NCI-H2196 treated with DMSO at 0.1 percent for 48 hours (cell line): ENCODE data around the gene KCNC3.
A peak's percentile ranks its signal among the peaks of the same experiment; 100 is the strongest.

Source experiments
- DNase-seq: peaks from one replicate; lab custom pipeline; 2025; ENCODE audit not compliant: unreplicated experiment; lab: John Stamatoyannopoulos, UW

KCNC3 gene

DNA sequence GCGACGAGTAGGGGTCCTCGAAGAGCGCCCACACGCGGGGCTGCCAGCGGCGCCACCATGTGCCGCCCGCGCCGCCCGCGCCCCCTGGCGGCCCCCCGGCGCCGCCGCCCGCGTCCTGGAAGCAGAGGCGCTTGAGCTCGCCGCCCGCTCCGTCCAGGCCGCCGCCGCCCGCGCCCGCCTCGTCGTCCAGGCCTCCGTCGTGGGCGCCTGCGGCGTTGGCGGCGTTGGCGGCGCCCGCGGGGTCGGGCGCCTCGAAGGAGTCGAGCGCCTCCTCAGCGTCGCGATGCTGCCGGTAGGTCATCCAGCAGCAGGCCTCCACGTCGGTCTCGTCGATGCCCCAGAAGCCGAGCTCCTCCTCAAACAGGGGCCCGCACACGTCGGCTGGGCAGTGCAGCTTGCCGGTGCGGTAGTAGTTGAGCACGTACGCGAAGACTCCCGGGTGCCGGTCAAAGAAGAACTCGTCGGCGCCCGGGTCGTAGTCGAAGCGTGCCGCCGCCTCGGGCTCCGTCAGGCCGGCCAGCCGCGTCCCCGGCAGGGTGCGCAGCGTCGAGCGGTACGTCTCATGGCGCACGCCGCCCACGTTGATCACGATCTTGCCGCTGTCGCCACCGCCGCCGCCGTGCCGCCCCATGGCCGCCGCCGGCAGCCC, 829 bp downstream of the KCNC3 start:
- DNase-seq = no peak

DNA sequence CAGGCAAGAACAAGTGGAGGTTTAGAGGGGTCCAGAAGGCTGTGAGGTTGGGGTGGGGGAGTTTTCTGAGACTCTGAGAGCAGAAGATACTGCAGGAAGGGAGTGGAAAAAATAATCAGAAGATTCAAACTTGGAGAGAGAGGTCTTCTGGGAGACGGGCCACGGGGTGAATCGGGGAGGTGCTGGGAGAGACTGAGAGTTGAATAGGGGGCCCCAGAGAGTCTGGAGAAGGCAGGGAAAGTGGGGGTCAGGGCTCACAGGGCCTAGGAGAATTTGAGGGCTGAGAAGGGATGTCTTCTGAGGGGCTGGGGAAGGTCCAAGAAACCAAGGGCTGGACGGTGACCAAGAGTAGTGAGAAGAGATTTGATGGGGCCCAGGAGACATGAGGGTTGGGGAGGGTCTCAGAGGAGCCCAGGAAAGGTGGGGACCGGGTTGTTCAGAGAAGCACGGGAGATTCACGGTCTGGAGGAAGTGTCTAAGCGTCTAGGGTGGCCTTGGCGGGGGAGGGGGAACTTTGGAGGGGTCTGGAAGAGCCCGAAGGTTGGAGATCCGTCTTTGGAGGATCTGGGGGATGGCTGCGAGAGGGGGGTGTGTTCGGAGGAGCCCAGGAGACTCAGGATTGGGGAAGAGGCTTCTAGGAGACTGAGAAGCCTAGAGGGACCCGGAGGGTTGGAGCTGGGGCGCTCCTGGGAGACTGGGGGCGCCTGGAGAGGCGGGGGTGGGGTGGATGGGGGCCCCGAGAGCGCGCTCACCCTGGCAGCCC, 1.5 kb downstream of the KCNC3 start:
- DNase-seq = no peak

DNA sequence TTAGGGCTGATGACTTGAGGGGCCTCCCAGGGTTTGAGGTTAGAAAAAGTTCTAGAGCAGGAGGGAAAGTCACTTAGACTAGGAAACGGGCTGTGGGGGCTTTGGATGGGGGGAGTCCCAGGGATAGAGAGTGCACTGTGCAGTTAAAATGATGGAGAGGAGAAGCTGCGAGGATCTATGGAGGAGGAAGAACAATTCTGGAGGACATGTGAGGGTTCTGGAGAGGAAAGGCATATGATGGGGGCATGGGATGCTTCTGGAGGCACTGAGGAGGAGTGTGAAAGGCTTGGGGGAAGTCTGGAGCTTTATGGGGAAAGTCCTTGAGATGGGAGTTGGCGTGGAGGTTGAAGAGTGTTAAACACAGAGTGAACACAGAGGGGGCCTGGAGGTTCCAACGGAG, 2.2 kb downstream of the KCNC3 start:
- DNase-seq = no peak

DNA sequence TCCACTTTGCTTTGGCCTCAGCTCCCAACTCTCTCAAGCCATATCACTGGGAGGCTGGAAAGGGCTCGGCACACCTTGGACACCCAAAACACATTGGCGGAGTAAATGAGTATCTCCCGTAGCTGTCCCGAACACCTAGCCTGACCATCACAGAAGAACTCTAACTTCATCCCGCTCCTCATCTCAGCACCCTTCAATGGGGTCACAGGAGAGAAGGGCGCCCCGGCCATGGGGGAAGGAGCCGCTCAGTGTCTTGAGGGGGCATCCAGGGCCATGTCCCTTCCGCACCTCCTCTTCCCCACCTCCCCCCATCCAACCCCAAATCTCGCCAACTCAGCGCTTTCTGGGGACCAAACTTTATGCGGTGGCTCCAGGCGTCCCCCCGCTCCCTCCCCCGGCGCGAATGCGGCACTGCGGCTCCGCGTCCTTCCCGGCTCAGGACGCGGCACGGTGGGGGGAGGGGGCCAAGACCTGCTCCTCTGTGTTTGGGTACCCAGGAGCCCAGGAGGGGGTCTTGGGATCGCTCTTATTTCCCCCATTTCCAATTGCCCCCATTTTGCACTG, 3.0 kb downstream of the KCNC3 start:
- DNase-seq = no peak

DNA sequence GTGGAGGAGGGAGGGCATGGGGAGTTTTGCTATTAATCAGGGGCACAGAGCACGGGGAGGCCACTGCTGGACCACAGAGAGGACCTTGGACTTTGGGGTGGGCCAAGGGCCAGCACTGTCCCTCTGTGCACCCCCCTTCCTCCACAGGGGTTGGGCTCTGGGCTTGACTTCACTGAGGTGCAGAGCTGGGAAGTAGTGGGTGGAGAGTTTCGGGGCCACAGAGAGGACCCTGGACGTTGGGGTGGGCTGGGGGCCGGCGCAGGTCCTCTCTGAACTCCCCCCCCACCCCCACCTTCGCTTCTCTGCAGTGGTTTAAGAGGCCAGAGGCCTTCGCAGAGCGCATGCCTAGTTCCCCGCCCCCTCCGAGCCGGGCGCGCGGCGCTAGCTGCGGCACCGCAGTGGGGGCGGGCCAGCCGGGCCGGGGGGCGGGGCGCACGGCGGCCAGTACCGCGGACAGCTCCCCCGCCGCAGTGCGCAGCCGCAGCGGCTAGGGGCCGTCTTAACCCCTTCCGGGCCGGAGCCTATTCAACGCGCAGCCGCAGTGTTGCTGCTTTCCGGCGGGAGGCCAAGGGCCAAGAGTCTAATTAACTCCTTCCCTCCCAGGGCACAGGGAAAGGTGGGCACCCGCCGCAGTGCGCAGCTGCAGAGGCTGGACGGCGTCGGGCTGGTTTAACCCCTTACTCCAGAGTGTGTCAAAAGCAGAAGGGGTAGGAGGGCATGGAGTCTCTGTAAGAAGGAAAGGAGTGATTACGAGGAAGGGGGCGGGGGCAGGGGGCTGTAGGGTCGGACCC, 3.7 kb downstream of the KCNC3 start:
- DNase-seq = peak; percentile 89

DNA sequence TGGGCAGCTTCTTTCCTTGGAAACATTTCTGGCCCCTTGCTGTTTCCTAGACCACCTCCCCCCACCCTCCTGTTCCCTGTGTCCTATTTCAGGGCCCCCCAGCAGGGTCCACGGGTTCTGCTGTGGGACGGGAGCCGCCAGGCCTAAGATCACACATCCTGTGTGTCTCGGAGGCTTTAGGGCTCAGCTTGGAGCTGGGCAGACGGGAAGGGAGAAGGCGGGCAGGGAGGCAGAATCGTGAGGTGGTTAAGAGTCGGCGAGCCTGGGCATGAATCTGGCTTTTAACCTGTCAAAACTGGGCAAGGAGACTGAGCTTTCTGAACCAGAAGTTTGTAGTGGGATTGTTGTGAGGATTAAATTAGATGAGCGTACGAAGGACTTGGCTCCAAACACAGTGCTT, 4.8 kb downstream of the KCNC3 start:
- DNase-seq = no peak

DNA sequence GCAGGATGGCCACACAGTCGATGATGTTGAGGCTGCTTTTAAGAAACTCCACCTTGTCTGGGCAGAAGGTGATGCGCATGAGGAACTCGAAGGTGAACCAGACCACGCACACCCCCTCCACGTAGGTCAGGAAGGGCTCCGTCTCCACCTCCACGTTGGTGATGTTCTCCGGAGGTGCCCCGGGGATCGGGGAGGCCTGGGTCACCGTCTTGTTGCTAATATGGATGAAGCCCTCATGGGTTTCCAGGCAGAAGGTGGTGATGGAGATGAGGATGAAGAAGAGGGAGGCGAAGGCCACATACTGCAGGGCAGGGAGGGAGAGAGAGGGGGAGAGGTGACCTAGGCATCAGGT, 5.4 kb downstream of the KCNC3 start:
- DNase-seq = no peak

DNA sequence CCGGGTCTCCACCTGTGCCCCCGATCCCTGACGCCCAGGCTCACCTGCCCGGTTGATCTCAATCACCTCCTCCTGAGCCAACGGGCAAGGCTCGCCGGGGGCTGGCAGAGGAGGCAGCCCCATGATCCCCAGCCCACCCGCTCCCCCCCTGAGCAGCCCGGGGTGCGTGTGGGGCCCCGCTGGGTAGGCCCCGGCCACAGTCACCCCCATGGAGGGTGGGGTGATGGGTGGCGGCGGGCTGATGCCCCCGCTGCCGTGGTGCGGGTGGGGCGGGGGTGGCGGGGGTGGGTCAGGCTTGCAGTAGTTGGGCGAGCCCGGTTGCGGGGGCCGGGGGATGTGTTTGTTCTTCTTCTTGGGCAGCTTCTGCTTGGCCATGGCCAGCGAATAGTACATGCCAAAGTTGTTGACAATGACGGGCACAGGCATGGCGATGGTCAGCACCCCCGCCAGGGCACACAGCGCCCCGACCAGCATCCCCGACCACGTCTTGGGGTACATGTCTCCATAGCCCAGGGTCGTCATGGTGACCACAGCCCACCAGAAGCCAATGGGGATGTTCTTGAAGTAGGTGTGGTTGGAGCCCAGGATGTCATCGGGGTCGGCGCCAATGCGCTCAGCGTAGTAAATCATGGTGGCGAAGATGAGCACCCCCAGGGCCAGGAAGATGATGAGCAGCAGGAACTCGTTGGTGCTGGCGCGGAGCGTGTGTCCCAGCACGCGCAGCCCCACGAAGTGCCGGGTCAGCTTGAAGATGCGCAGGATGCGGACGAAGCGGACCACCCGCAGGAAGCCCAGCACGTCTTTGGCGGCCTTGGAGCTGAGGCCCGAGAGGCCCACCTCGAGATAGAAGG, 6.0 kb downstream of the KCNC3 start:
- DNase-seq = no peak

DNA sequence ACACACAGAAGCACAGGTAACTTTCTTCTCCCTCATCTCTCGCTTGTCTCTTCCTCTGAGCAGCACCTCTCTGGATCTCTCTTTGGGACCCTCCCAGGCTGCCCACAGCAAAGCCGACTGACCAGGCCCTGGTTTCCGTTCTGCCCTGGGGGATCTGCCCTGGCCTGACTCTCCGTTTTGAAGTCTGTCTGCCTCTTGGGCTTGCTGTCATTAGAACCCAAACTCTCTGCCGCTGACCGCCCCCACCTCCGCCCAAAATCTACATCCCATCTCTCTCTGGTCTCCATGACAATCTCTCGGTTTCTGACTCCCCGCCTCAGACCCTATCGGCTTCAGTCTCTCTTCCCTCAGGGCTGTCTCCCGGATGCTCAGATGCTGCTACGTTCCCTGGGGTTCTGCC, 6.9 kb downstream of the KCNC3 start:
- no peak for DNase-seq

DNA sequence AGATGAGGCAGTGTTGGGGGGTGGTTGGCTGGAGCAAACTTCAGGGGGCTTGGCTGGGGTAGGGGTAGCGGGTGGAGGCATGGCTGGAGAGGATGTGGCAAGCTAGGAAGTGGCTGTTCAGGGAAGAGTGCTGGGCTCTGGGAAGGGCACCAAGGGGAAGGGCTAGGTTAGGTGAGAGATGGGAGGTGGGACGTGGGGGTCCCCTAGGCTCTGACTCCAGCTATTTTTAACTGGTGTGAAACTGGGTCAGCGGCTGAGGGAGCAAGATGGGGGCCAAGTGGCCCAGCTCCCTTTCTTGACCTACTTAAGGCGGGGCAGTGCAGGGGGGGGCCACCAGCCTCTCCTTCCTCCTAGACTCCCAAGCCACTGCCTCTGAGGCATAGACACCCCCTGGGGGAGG, 7.3 kb downstream of the KCNC3 start:
- DNase-seq = no peak

DNA sequence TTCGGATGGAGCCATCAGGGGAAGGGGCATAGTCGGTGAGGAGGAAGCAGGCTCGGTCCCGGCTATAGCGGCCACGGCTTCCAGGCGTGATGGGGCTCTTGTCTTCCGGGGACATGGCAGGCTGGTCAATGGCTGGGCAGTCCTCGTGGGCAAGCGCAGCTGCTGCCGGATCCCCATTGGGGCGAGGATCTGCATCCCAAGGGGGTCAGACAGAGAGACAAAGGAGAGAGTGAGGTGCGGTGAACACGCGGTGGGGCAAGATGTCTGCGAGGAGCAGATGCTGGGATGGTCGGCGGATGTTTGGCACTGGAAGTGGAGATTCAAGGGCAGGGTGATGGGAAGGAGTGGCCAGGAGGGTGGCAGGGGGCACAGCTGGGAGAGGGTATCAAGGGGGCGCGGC, 8.6 kb downstream of the KCNC3 start:
- no peak for DNase-seq

DNA sequence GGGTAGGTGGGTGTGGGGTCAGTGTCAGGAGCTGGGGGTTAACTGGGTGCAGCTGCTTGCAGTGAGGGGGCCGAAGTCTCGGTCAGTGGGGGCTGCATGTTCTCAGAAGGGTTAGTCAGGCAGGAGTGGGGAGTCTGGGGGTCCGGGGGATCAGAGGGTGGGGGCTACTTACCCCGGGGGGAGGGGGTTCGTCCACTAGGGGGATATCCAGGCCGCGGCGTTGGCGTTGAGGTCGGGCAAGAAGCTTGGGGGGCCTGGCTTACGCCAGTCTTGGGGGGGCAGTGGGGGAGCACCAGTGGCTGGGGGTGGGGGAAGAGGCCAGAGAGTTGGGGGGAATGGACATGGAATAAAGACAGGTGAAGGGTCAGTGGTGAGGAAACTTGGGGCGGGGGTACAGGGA, 9.1 kb downstream of the KCNC3 start:
- DNase-seq = no peak

DNA sequence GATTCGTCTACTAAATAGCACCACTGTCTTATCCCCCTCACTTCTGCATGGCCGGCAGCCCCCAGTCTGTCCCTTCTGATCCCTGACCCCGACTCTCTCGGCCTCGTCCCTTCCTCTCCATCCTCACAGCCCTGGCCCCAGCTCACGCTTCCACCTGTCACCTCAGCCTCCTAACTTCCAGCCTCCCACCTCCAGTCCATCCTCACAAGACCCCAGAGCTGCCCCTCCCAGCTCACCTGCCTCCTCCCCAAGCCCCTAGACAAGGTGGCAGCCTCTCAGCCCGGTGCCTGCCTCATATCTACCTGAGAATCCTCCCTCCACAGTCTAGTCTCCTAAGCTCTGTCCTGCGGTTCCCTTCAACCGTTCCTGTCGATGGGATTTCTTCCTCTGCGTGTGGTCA, 10.0 kb downstream of the KCNC3 start:
- DNase-seq = no peak

DNA sequence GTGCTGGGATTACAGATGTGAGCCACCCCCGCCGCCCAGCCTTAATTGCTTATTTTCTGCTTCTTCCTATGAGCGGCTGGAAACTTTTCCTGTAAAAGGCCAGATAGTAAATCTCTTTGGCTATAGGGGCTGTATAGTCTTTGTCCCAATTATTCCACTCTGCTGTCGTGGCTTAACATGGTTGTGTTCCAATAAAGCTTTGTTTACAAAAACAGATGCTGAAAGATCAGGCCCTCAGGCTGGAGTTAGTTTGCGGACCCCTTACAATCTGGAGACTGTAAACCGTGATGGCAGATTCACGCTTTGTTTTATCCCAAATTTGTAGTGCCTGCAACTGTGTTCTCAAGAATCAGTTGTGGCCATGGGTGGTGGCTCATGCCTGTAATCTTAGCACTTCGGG, 10.7 kb downstream of the KCNC3 start:
- no peak for DNase-seq

DNA sequence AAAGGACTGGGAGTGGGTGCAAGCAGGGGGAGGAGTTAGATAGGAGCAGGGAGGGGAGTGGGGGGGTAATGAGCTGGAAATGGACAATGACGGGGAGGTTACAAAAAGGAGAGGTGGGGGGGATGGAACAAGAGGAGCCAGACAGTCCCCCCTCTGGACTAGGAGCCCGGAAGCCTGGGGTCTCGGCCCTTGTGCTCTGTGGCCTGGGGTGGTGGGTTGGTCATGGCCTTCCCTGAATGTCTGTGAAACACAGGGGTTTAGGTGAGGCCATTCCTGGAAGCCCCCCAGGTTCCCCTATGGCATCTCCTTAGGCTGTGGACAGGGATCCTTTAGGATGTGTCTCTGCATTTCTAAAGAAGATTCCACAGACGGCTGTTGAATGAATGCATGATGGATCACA, 12.1 kb downstream of the KCNC3 start:
- DNase-seq = no peak

DNA sequence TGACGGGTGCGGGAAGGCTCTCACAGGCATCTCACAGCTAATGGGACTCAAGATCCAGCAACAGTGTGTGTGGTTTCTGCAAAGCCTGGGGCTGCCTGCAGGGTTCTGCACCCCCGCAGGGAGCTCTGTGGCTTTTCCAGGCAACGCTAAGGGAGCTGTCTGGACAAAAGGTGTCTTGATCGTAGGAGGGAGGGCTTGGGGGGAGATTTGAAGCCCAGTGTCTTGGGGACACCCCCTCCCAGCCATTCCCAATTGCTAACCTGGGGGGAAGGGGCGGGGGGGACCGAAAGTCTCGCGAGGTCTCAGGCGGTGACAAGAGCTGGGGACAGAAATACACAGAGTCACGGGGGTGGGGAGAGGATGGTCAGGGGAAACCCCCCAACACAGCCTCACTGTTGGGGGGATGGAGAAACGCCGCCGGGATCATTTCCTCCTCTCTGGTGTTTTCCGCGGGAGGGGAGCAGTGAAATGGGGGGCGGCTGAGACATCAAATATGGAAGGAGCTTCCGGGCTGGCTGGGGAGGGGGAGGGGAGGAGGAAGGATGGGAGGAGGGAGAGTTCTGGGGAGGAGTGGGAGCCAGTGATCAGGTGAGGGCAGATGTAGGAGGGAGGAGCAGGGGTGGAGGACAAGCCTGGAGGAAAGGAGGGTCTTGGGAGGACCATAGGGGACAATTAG, 13.3 kb downstream of the KCNC3 start:
- DNase-seq = peak; percentile 76

DNA sequence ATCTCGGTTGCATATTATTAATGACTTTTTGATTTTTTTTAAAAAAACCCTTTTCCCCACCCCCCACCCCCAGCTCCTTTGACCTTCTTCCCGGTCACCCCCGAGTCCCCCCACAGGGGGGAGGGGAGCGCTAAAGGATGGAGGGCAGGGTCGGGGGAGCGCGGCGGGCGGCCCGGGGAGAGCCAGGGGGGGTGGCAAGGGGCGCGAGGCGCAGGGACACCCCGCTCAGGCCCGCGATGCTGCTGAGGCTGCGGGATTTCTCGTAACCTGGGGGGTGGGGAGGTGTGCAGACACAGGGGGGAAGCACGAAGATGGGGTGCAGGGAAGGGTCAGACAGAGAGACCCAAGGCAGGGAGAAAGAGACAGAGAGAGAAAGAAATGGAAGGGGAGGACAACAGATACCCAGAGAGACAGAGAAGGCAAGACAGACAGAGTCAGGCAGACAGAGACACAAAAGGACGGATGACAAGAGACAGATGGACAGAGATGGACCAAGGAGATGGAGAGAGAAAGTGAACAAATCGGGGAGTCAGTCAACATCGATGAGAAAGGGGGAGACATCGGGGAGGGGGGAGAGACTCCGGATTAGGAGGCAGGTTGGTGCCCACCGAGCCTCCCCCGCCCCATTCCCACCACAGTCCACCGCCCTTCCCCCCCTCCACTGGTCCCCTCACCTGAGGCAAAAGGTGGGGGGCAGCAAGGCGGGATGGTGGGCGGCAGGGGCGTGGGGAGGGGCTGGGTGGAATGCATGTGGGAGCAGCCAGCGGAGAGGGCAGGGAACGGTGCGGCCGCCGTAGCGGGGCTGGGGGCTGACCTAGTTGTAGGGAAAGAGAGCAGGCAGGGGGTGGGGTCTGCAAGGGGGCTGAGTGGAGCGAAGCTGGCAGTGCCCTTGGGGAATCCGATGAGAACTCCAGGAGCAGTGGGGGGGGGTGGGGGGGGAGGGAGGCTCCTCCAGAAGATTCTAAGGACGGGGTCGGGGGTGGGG, 14.2 kb downstream of the KCNC3 start:
- DNase-seq = no peak

DNA sequence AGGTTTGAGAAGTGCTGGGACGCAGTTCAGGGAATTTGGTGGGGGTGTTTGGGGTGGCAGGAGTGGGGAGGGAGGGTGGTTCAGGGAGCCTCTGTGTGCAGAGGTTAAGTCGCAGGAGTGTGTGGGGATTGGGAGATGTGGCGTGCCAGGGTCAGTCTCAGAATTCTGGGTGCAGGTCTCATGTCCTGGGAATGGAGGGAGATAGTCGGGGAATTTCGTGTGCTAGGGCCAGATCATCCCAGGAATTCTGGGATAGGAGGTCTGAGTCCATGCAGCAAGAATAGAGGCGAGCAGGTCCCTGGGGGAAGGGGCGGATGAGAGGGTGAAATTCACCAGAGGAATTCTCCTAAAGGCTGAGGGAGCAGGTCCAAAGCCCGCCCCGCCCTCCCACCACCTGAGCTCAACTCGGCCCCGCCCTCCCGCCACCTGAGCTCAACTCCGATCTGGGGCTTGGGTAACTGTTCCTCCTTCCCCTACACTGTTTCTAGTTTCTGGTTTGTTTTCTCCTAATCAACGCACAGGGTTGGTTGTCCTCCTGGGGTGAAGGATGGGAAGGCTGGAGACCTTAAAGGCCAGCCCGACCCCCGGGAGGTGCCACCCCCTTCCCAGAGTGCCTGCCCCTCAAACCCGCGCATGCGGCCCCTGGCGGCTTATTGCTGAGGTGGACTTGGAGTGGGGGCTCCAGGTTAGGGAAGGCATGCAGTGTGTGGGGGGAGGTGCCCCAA, 15.2 kb downstream of the KCNC3 start:
- DNase-seq = no peak
